Measurements from ENCODE around the gene SNX25.

The SNX25 gene

GRCh38 chr4:185370268-185370949 lies 161.0 kb downstream of the SNX25 start:
- TF ChIP-seq GATA2 (IDR thresholded peaks at IDR 0.05; ENCODE audit: low read depth, low read length) (no peak), GATA3 (IDR thresholded peaks at IDR 0.05; ENCODE audit: low read depth, low read length) (no peak)

GRCh38 chr4:185371702-185372101 lies 162.3 kb downstream of the SNX25 start:
- no peak for TF ChIP-seq GATA3 (IDR thresholded peaks at IDR 0.05; ENCODE audit: low read depth, low read length)
- no peak for TF ChIP-seq GATA2 (IDR thresholded peaks at IDR 0.05; ENCODE audit: low read depth, low read length)

- TF ChIP-seq GATA3 (IDR thresholded peaks at IDR 0.05; ENCODE audit: low read depth, low read length): no peak
- no peak for TF ChIP-seq GATA2 (IDR thresholded peaks at IDR 0.05; ENCODE audit: low read depth, low read length)
Observed at GRCh38 chr4:185374027-185374426, 164.6 kb downstream of the SNX25 start.

GRCh38 chr4:185374573-185374972 lies 165.2 kb downstream of the SNX25 start:
- no peak for TF ChIP-seq GATA2 (IDR thresholded peaks at IDR 0.05; ENCODE audit: low read depth, low read length)
- TF ChIP-seq GATA3 (IDR thresholded peaks at IDR 0.05; ENCODE audit: low read depth, low read length): no peak

- TF ChIP-seq GATA2 (IDR thresholded peaks at IDR 0.05; ENCODE audit: low read depth, low read length) (no peak), GATA3 (IDR thresholded peaks at IDR 0.05; ENCODE audit: low read depth, low read length) (no peak)
Observed at GRCh38 chr4:185378264-185378663, 168.9 kb downstream of the SNX25 start.

- TF ChIP-seq GATA3 (IDR thresholded peaks at IDR 0.05; ENCODE audit: low read depth, low read length) (no peak), GATA2 (IDR thresholded peaks at IDR 0.05; ENCODE audit: low read depth, low read length) (no peak)
Observed at GRCh38 chr4:185379326-185380295, 170.2 kb downstream of the SNX25 start.

GRCh38 chr4:185380320-185380719 lies 170.9 kb downstream of the SNX25 start:
- TF ChIP-seq GATA3 (IDR thresholded peaks at IDR 0.05; ENCODE audit: low read depth, low read length): no peak
- no peak for TF ChIP-seq GATA2 (IDR thresholded peaks at IDR 0.05; ENCODE audit: low read depth, low read length)

- TF ChIP-seq GATA2 (IDR thresholded peaks at IDR 0.05; ENCODE audit: low read depth, low read length) (no peak), GATA3 (IDR thresholded peaks at IDR 0.05; ENCODE audit: low read depth, low read length) (no peak)
Observed at GRCh38 chr4:185381288-185382196, 172.1 kb downstream of the SNX25 start.

- TF ChIP-seq GATA2 (IDR thresholded peaks at IDR 0.05; ENCODE audit: low read depth, low read length): no peak
- TF ChIP-seq GATA3 (IDR thresholded peaks at IDR 0.05; ENCODE audit: low read depth, low read length): no peak
Observed at GRCh38 chr4:185382754-185383153, 173.4 kb downstream of the SNX25 start.

GRCh38 chr4:185383451-185383850 lies 174.1 kb downstream of the SNX25 start:
- no peak for TF ChIP-seq GATA3 (IDR thresholded peaks at IDR 0.05; ENCODE audit: low read depth, low read length)
- TF ChIP-seq GATA2 (IDR thresholded peaks at IDR 0.05; ENCODE audit: low read depth, low read length): no peak

- TF ChIP-seq GATA3 (IDR thresholded peaks at IDR 0.05; ENCODE audit: low read depth, low read length) (no peak), GATA2 (IDR thresholded peaks at IDR 0.05; ENCODE audit: low read depth, low read length) (no peak)
Observed at GRCh38 chr4:185384061-185384460, 174.7 kb downstream of the SNX25 start.

- TF ChIP-seq GATA3 (IDR thresholded peaks at IDR 0.05; ENCODE audit: low read depth, low read length) (no peak), GATA2 (IDR thresholded peaks at IDR 0.05; ENCODE audit: low read depth, low read length) (no peak)
Observed at GRCh38 chr4:185384930-185385331, 175.5 kb downstream of the SNX25 start.

- TF ChIP-seq GATA2 (IDR thresholded peaks at IDR 0.05; ENCODE audit: low read depth, low read length): no peak
- no peak for TF ChIP-seq GATA3 (IDR thresholded peaks at IDR 0.05; ENCODE audit: low read depth, low read length)
Observed at GRCh38 chr4:185387957-185388356, 178.6 kb downstream of the SNX25 start.

GRCh38 chr4:185390941-185391340 lies 181.5 kb downstream of the SNX25 start:
- TF ChIP-seq GATA2 (IDR thresholded peaks at IDR 0.05; ENCODE audit: low read depth, low read length) (no peak), GATA3 (IDR thresholded peaks at IDR 0.05; ENCODE audit: low read depth, low read length) (no peak)
